Activated CD8-positive, alpha-beta memory T cell treated with anti-CD3 and anti-CD28 coated beads for 36 hours (primary cell): ENCODE data around the gene CARD19. TPM values are rescaled to one million over a fixed set of nuclear protein-coding genes. Genes with fewer than 3 reads are reported as not detected.

Source experiments
- CTCF ChIA-PET: fragments of 350-600 bp; sonication (Branson Sonifier 250); formaldehyde crosslinking; loops from one replicate; lab custom pipeline; 2021; ENCODE audit warnings: antibody characterized with exemption; lab: Charles Lee
- POLR2A ChIA-PET: fragments of 350-600 bp; sonication (Branson Sonifier 250); formaldehyde crosslinking; loops from one replicate; lab custom pipeline; 2021; ENCODE audit warnings: antibody characterized with exemption; lab: Charles Lee
- total RNA-seq, 2 experiments: library from RNA; stranded (reverse); gene quantifications; one replicate each; pipeline ENCODE4 v1.2.3, GENCODE V29; 2021

Gene CARD19
- total RNA-seq, 2 experiments from 2014 or later: 41.8 to 42.6 TPM

GRCh38 chr9:93060746-93061259 lies 35.2 kb upstream of the CARD19 start:
- POLR2A ChIA-PET: interaction anchor here (0.5 kb wide), 1 partner anchor 16 kb away, joined by 5 read pairs; no protein-coding TSS in a partner anchor

GRCh38 chr9:93061260-93061751 lies 34.7 kb upstream of the CARD19 start:
- CTCF ChIA-PET: interaction anchor here (2.0 kb wide), 1 partner anchor 24 kb away, joined by 4 read pairs; no protein-coding TSS in a partner anchor
- POLR2A ChIA-PET: no interaction called here

More at GRCh38 chr9:93060746-93061259, 35.2 kb upstream of the CARD19 start:
- CTCF ChIA-PET: interaction anchor here (2.0 kb wide), 1 partner anchor 24 kb away, joined by 4 read pairs; no protein-coding TSS in a partner anchor

- ChIA-PET POLR2A (no interaction called here), CTCF (interaction anchor here (0.6 to 0.8 kb wide), 2 partner anchors 14 to 30 kb away, joined by 3 to 4 read pairs; no protein-coding TSS in a partner anchor)
These were observed 33.9 kb upstream of the CARD19 start for GRCh38 chr9:93061791-93062763.

GRCh38 chr9:93064392-93065134 lies 31.5 kb upstream of the CARD19 start:
- ChIA-PET POLR2A (interaction anchor here (0.6 to 1.5 kb wide), 7 partner anchors 19 to 70 kb away, joined by 3 to 11 read pairs (median 5); partner anchors contain the start of genes CARD19 and NINJ1), CTCF (interaction anchor here (0.5 to 1.6 kb wide), 10 partner anchors 14 to 941 kb away, joined by 3 to 8 read pairs (median 4); no protein-coding TSS in a partner anchor)

GRCh38 chr9:93065135-93065720 lies 30.8 kb upstream of the CARD19 start:
- ChIA-PET POLR2A (interaction anchor here (0.9 to 1.5 kb wide), 5 partner anchors 18 to 44 kb away, joined by 3 to 11 read pairs (median 6); partner anchors contain the start of gene CARD19), CTCF (interaction anchor here (0.5 to 1.7 kb wide), 9 partner anchors 16 to 942 kb away, joined by 3 to 8 read pairs (median 4); no protein-coding TSS in a partner anchor)

- ChIA-PET POLR2A (interaction anchor here (0.6 kb wide), 1 partner anchor 44 kb away, joined by 3 read pairs; no protein-coding TSS in a partner anchor), CTCF (interaction anchor here (1.7 to 1.9 kb wide), 2 partner anchors 12 to 42 kb away, joined by 5 to 8 read pairs; no protein-coding TSS in a partner anchor)
These were observed 28.9 kb upstream of the CARD19 start for GRCh38 chr9:93066978-93067603.

- CTCF ChIA-PET: no interaction called here
- POLR2A ChIA-PET: no interaction called here
These were observed 27.1 kb upstream of the CARD19 start for GRCh38 chr9:93068956-93069355.

GRCh38 chr9:93071464-93071863 lies 24.6 kb upstream of the CARD19 start:
- ChIA-PET CTCF (interaction anchor here (0.7 kb wide), 1 partner anchor 8 kb away, joined by 3 read pairs; no protein-coding TSS in a partner anchor), POLR2A (no interaction called here)

GRCh38 chr9:93072383-93072795 lies 23.6 kb upstream of the CARD19 start:
- ChIA-PET CTCF (no interaction called here), POLR2A (no interaction called here)

- ChIA-PET POLR2A (no interaction called here), CTCF (interaction anchor here (1.0 to 1.2 kb wide), 2 partner anchors 15 to 17 kb away, joined by 3 read pairs; no protein-coding TSS in a partner anchor)
These were observed 19.8 kb upstream of the CARD19 start for GRCh38 chr9:93076101-93076791.

- POLR2A ChIA-PET: interaction anchor here (0.6 kb wide), 1 partner anchor 9 kb away, joined by 9 read pairs; no protein-coding TSS in a partner anchor
- CTCF ChIA-PET: interaction anchor here (1.0 to 1.2 kb wide), 2 partner anchors 15 to 17 kb away, joined by 3 read pairs; no protein-coding TSS in a partner anchor
These were observed 19.3 kb upstream of the CARD19 start for GRCh38 chr9:93076792-93077128.

GRCh38 chr9:93077367-93077766 lies 18.6 kb upstream of the CARD19 start:
- CTCF ChIA-PET: no interaction called here
- POLR2A ChIA-PET: interaction anchor here (0.6 kb wide), 1 partner anchor 9 kb away, joined by 9 read pairs; no protein-coding TSS in a partner anchor

- CTCF ChIA-PET: no interaction called here
These were observed 18.2 kb upstream of the CARD19 start for GRCh38 chr9:93077811-93078210.

GRCh38 chr9:93079371-93079770 lies 16.6 kb upstream of the CARD19 start:
- ChIA-PET POLR2A (interaction anchor here (0.6 kb wide), 1 partner anchor 38 kb away, joined by 4 read pairs; no protein-coding TSS in a partner anchor), CTCF (interaction anchor here (1.2 to 1.6 kb wide), 2 partner anchors 8 to 13 kb away, joined by 3 to 5 read pairs; no protein-coding TSS in a partner anchor)

More at GRCh38 chr9:93077811-93078210, 18.2 kb upstream of the CARD19 start:
- POLR2A ChIA-PET: no interaction called here

- POLR2A ChIA-PET: no interaction called here
These were observed 15.6 kb upstream of the CARD19 start for GRCh38 chr9:93080406-93080805.

GRCh38 chr9:93081081-93081529 lies 14.9 kb upstream of the CARD19 start:
- POLR2A ChIA-PET: no interaction called here
- CTCF ChIA-PET: interaction anchor here (1.0 to 1.6 kb wide), 2 partner anchors 17 to 99 kb away, joined by 3 to 4 read pairs; no protein-coding TSS in a partner anchor

More at GRCh38 chr9:93080406-93080805, 15.6 kb upstream of the CARD19 start:
- CTCF ChIA-PET: interaction anchor here (1.6 kb wide), 2 partner anchors 14 to 16 kb away, joined by 4 to 5 read pairs; no protein-coding TSS in a partner anchor
